Endodermal cell (in vitro differentiated cells): ENCODE data around the gene MICALL2. TPM values are rescaled to one million over a fixed set of nuclear protein-coding genes. Genes with fewer than 3 reads are reported as not detected.

ENCODE experiments used
- DNase-seq: peaks from one replicate; pipeline ENCODE4 v3.0.0-alpha.2; 2017
- H3K27ac ChIP-seq: 2 replicates; pipeline ENCODE4 v1.5.1; 2013; ENCODE audit warnings: mild to moderate bottlenecking, low read depth, low read length, moderate library complexity
- H3K27me3 ChIP-seq: 2 replicates; pipeline ENCODE4 v1.6.1; 2013; ENCODE audit warnings: mild to moderate bottlenecking, low read length, moderate library complexity; ENCODE audit not compliant: insufficient read depth, control insufficient read depth, poor library complexity, severe bottlenecking
- H3K36me3 ChIP-seq: 2 replicates; pipeline ENCODE4 v1.7.0; 2013; ENCODE audit warnings: mild to moderate bottlenecking, low read length, moderate library complexity; ENCODE audit not compliant: control insufficient read depth, insufficient read depth
- H3K4me1 ChIP-seq: one replicate; pipeline ENCODE4 v1.7.0; 2013; ENCODE audit warnings: low read length; ENCODE audit not compliant: control insufficient read depth, insufficient read depth
- H3K4me3 ChIP-seq: 2 replicates; pipeline ENCODE4 v1.5.1; 2013; ENCODE audit warnings: mild to moderate bottlenecking, low read length, moderate library complexity
- H3K9ac ChIP-seq: 2 replicates; pipeline ENCODE4 v1.6.1; 2013; ENCODE audit warnings: mild to moderate bottlenecking, low read length, moderate library complexity; ENCODE audit not compliant: poor library complexity, severe bottlenecking; ENCODE audit errors: extremely low read depth
- H3K9me3 ChIP-seq: 2 replicates; pipeline ENCODE4 v1.6.1; 2013; ENCODE audit warnings: mild to moderate bottlenecking, low read length, moderate library complexity; ENCODE audit not compliant: control insufficient read depth
- H3K27ac Mint-ChIP-seq: 2 replicates; pipeline ENCODE4 v1.8.0; 2020; ENCODE audit warnings: mixed read lengths
- H3K27me3 Mint-ChIP-seq: 2 replicates; pipeline ENCODE4 v1.8.0; 2021; ENCODE audit warnings: mild to moderate bottlenecking, mixed read lengths; ENCODE audit not compliant: insufficient read depth
- H3K36me3 Mint-ChIP-seq: 2 replicates; pipeline ENCODE4 v1.8.0; 2020; ENCODE audit warnings: low read depth, mixed read lengths
- H3K4me1 Mint-ChIP-seq: 2 replicates; pipeline ENCODE4 v1.8.0; 2020; ENCODE audit warnings: mixed read lengths
- H3K4me3 Mint-ChIP-seq: 2 replicates; pipeline ENCODE4 v1.8.0; 2020; ENCODE audit warnings: mild to moderate bottlenecking, moderate library complexity, mixed read lengths
- H3K9me3 Mint-ChIP-seq: 2 replicates; pipeline ENCODE4 v1.8.0; 2020; ENCODE audit warnings: mild to moderate bottlenecking, mixed read lengths
- CTCF ChIP-seq: fragments of 200-600 bp; sonication (generic); conservative IDR thresholded peaks from 2 replicates; pipeline ENCODE4 v1.5.0; 2021; ENCODE audit warnings: antibody characterized with exemption, mild to moderate bottlenecking
- WGBS, 2 experiments: methylation state at CpG; one replicate each; pipeline versions ENCODE4 v1.1.5 to v1.1.7; 2013; ENCODE audit warnings: missing lambda C conversion rate in 2 of 2, mixed read lengths in 1 of 2; ENCODE audit not compliant: insufficient coverage in 1 of 2, insufficient read length in 1 of 2; 5-methylcytosine and 5-hydroxymethylcytosine counted together
- total RNA-seq, 2 donors: library from RNA; stranded (reverse); fragmentation: NEBNext Ultra II Directional in 1 of 2; extraction: Animal tissue kit (Norgen Biotek cat#: 25700) in 1 of 2; gene quantifications; 2 replicates in 1 of 2; 3 replicates in 1 of 2; pipeline ENCODE4 v1.2.1, GENCODE V29; 2021

The MICALL2 gene
- total RNA-seq, 2 donors from 2014 or later, result 19.4 to 24.8 TPM

- no peaks in the 10 kb centered on the region for H3K4me1 ChIP-seq
- H3K9ac ChIP-seq, result no peak overlapping the region
- H3K4me3 ChIP-seq, result no peak overlapping the region
- Mint-ChIP-seq H3K27ac (no peak overlapping the region), H3K27me3 (no peaks in the 10 kb centered on the region), H3K4me3 (no peak overlapping the region), H3K4me1 (peaks cover 3% of the 10 kb centered on the region), H3K9me3 (no peaks in the 10 kb centered on the region), H3K36me3 (no peaks in the 10 kb centered on the region)
- H3K27ac ChIP-seq, result no peak overlapping the region
- TF ChIP-seq CTCF, result no peak
- H3K36me3 ChIP-seq, result no peaks in the 10 kb centered on the region
- no peaks in the 10 kb centered on the region for H3K27me3 ChIP-seq
- WGBS, 2 experiments, result 84 to 88% methylated on average over 12 to 18 of the region's 18 CpGs
- no peak for DNase-seq
- no peaks in the 10 kb centered on the region for H3K9me3 ChIP-seq
Observed at GRCh38 chr7:1463676-1464223, 4.5 kb upstream of the MICALL2 start.

- Histone ChIP-seq H3K27me3 (no peaks in the 10 kb centered on the region), H3K9me3 (no peaks in the 10 kb centered on the region), H3K9ac (no peak overlapping the region), H3K36me3 (no peaks in the 10 kb centered on the region), H3K27ac (no peak overlapping the region), H3K4me3 (no peak overlapping the region), H3K4me1 (no peaks in the 10 kb centered on the region)
- TF ChIP-seq CTCF, result no peak
- Mint-ChIP-seq H3K27me3 (peaks cover 2% of the 10 kb centered on the region), H3K9me3 (no peaks in the 10 kb centered on the region), H3K4me3 (no peak overlapping the region), H3K27ac (no peak overlapping the region), H3K36me3 (no peaks in the 10 kb centered on the region), H3K4me1 (peaks cover 7% of the 10 kb centered on the region)
- WGBS, 2 experiments, result 86 to 91% methylated on average over 11 to 18 of the region's 18 CpGs
- no peak for DNase-seq
Observed at GRCh38 chr7:1461646-1462375, 2.5 kb upstream of the MICALL2 start.

GRCh38 chr7:1460821-1461645 is 1.8 kb upstream of the MICALL2 start:
- H3K4me3 ChIP-seq, result no peak overlapping the region
- DNase-seq, result peak; percentile 69
- H3K27me3 ChIP-seq, result no peaks in the 10 kb centered on the region
- Mint-ChIP-seq H3K4me1 (peaks cover 7% of the 10 kb centered on the region), H3K36me3 (no peaks in the 10 kb centered on the region), H3K9me3 (no peaks in the 10 kb centered on the region), H3K4me3 (no peak overlapping the region), H3K27ac (no peak overlapping the region), H3K27me3 (peaks cover 2% of the 10 kb centered on the region)
- 81 to 84% methylated on average over 12 to 29 of the region's 30 CpGs for WGBS, 2 experiments
- TF ChIP-seq CTCF, result no peak
- no peak overlapping the region for H3K9ac ChIP-seq
- H3K4me1 ChIP-seq, result no peaks in the 10 kb centered on the region
- no peaks in the 10 kb centered on the region for H3K9me3 ChIP-seq
- H3K27ac ChIP-seq, result no peak overlapping the region
- no peaks in the 10 kb centered on the region for H3K36me3 ChIP-seq
